Small intestine (tissue), 7 donors: ENCODE results near the gene PREP. TPM values are rescaled to one million over a fixed set of nuclear protein-coding genes. Genes with fewer than 3 reads are reported as not detected.

Experiments used
- DNase-seq, 2 donors: peaks; one replicate each; pipeline versions ENCODE4 v3.0.0 to v3.0.0-alpha.2; 2013
- FAIRE-seq: peaks from 2 replicates; lab custom pipeline; 2012; peaks lifted over from hg19 to GRCh38; lab: Jason Lieb, UNC
- H3K27ac ChIP-seq, 3 donors: one replicate each; pipeline ENCODE4 v1.5.1; 2013; ENCODE audit warnings: low read length in 2 of 3, mild to moderate bottlenecking in 2 of 3, control low read depth in 1 of 3, inconsistent platforms in 1 of 3, low read depth in 1 of 3, moderate library complexity in 1 of 3
- H3K27me3 ChIP-seq, 3 donors: one replicate each; pipeline ENCODE4 v1.6.1; 2013; ENCODE audit warnings: low read length in 3 of 3, inconsistent platforms in 1 of 3; ENCODE audit not compliant: control insufficient read depth in 3 of 3, insufficient read depth in 3 of 3
- H3K36me3 ChIP-seq, 3 donors: one replicate each; pipeline ENCODE4 v1.6.1; 2013; ENCODE audit warnings: low read length in 3 of 3, inconsistent platforms in 1 of 3, low read depth in 1 of 3, mild to moderate bottlenecking in 1 of 3, moderate library complexity in 1 of 3; ENCODE audit not compliant: control insufficient read depth in 3 of 3, insufficient read depth in 2 of 3
- H3K4me1 ChIP-seq, 3 donors: one replicate each; pipeline ENCODE4 v1.6.1; 2013; ENCODE audit warnings: low read length in 2 of 3, inconsistent platforms in 1 of 3, low read depth in 1 of 3, mild to moderate bottlenecking in 1 of 3, moderate library complexity in 1 of 3; ENCODE audit not compliant: control insufficient read depth in 3 of 3, insufficient read depth in 2 of 3
- H3K4me3 ChIP-seq, 3 donors: one replicate each; pipeline ENCODE4 v1.5.1; 2013; ENCODE audit warnings: low read length in 3 of 3, control low read depth in 1 of 3, inconsistent platforms in 1 of 3, low read depth in 1 of 3, mild to moderate bottlenecking in 1 of 3, moderate library complexity in 1 of 3
- H3K9me3 ChIP-seq, 2 donors: one replicate each; pipeline ENCODE4 v1.6.1; 2013; ENCODE audit warnings: low read depth in 1 of 2, low read length in 1 of 2; ENCODE audit not compliant: control insufficient read depth in 2 of 2, insufficient read depth in 1 of 2
- WGBS, 3 donors: extraction: QIAGEN DNeasy Blood & Tissue Kit; methylation state at CpG; one replicate each; pipeline ENCODE4 v1.1.7; 2013; 5-methylcytosine and 5-hydroxymethylcytosine counted together
- polyA plus RNA-seq, 4 donors: library from polyadenylated mRNA; stranded (reverse) in 3 of 4; unstranded in 1 of 4; fragments of 200-250 nt in 3 of 4; fragments of 120-200 nt in 1 of 4; gene quantifications; one replicate each; pipeline versions ENCODE4 v1.2.1 to v1.2.3, GENCODE V29; 2013
- donor health status: healthy with polysubstance abuse.
- donor health status: control.
- donor health status: control.
- donor health status: Bipolar disorder and iron deficiency.
- donor health status: healthy.

The PREP gene
- polyA plus RNA-seq, 4 donors: 26.5 to 48.8 (median 42.3) TPM

DNA sequence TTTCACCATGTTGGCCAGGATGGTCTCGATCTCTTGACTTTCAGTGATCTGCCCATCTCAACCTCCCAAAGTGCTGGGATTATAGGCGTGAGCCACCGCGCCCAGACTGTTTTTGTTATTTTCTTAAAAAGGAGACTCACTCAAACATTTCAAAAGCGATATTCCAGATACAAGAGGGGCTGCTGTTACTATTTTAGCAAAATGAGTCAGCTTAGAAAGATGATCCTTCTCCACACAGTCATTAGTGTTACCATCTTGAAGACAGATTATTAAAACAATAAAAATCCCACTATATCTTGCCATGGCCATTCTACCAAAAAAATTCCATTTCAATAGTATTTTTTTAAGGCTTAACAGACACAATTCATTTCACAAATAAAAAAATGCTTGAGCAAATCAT, 102.8 kb downstream of the PREP start:
- FAIRE-seq (no peak), DNase-seq (no peak)
- WGBS, 3 donors: 94 to 97% (median 96%) methylated on average over 5 of the region's 5 CpGs
- Histone ChIP-seq H3K4me3 (no peak overlapping the region), H3K27ac (no peak overlapping the region), H3K4me1 (no peaks in the 10 kb centered on the region), H3K9me3 (no peaks in the 10 kb centered on the region), H3K27me3 (no peaks in the 10 kb centered on the region), H3K36me3 (peaks cover 0 to 40% (median 4%) of the 10 kb centered on the region in 3 donors)

DNA sequence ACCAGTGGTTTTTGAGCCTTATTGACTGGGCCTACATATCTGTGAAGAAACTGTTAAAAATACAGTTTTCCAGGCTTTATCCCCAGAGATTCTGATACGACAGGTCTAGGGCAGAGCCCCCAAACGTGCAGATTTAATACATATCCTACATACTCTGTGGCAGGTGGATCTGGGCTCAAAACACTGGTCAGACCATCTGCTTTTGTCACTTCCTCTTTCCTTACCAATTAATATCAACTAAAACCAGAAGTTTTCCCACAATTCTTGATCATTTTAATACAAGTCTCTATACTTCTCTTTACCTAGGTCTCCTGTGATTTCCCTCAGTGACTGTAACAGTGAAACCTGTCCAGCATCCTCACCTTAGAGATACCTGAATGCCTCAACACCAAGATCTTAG, 108.8 kb downstream of the PREP start:
- H3K27me3 ChIP-seq: no peaks in the 10 kb centered on the region
- peaks cover 0 to 18% (median 0%) of the 10 kb centered on the region in 3 donors for H3K36me3 ChIP-seq
- 69 to 96% (median 96%) methylated on average over 2 of the region's 2 CpGs for WGBS, 3 donors
- FAIRE-seq (no peak), DNase-seq (no peak)
- peaks cover 0 to 6% (median 0%) of the 10 kb centered on the region in 3 donors for H3K4me1 ChIP-seq
- no peak overlapping the region for H3K27ac ChIP-seq
- H3K4me3 ChIP-seq: no peak overlapping the region
- H3K9me3 ChIP-seq: peaks cover 0 to 9% of the 10 kb centered on the region in 2 donors

DNA sequence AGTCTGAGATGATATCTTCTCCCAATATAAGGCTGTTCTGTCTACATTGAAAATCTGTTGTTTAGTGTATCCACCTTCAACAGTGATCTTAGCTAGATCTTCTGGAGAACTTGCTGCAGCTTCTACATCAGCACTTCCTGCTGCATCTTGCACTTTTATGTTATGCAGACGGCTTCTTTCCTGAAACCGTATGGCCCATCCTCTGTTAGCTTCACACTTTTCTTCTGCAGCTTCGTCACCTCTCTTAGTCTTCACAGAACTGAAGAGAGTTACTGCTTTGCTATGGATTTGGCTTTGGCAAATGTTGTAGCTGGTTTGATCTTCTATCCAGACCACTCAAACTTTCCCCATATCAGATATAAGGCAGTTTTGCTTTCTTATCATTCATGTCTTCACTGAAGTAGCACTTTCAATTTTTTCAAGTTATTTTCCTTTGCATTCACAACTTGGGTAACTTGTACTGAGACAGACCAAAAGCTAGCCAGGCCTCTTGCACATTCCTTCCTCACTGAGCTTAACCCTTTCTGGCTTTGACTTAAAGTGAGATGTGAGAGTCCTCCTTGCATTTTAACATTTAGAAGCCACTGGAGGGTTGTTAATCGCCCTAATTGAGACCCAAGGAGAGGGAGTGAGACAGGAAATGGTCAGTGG, 110.1 kb downstream of the PREP start:
- WGBS, 3 donors: 88 to 99% (median 98%) methylated on average over 4 of the region's 4 CpGs
- peaks cover 0 to 17% (median 0%) of the 10 kb centered on the region in 3 donors for H3K36me3 ChIP-seq
- no peak overlapping the region for H3K4me3 ChIP-seq
- no peak for DNase-seq
- no peak for FAIRE-seq
- peaks cover 0 to 6% (median 0%) of the 10 kb centered on the region in 3 donors for H3K4me1 ChIP-seq
- H3K27ac ChIP-seq: no peak overlapping the region
- H3K27me3 ChIP-seq: no peaks in the 10 kb centered on the region
- peaks cover 0 to 9% of the 10 kb centered on the region in 2 donors for H3K9me3 ChIP-seq

DNA sequence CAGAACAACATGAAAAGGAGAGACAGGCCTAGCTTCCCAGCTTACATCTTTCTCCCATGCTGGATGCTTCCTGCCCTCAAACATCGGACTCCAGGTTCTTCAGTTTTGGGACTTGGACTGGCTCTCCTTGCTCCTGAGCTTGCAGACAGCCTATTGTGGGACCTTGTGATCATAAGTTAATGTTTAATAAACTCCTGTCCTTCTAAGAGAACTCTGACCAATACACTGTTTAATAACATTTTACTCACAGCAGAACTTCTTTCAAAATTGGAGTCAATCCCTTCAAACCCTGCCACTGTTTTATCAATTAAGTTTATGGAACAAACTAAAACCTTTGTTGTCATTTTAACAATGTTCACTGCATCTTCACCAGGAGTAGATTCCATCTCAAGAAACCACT, 111.4 kb downstream of the PREP start:
- FAIRE-seq (no peak), DNase-seq (peak; percentile 23 to 28)
- WGBS, 3 donors: 27 to 81% (median 43%) methylated on average over 1 of the region's 1 CpG
- H3K4me3 ChIP-seq: no peak overlapping the region
- H3K9me3 ChIP-seq: peaks cover 0 to 9% of the 10 kb centered on the region in 2 donors
- peaks cover 0 to 6% (median 0%) of the 10 kb centered on the region in 3 donors for H3K4me1 ChIP-seq
- no peak overlapping the region for H3K27ac ChIP-seq
- no peaks in the 10 kb centered on the region for H3K27me3 ChIP-seq
- peaks cover 0 to 10% (median 2%) of the 10 kb centered on the region in 3 donors for H3K36me3 ChIP-seq

DNA sequence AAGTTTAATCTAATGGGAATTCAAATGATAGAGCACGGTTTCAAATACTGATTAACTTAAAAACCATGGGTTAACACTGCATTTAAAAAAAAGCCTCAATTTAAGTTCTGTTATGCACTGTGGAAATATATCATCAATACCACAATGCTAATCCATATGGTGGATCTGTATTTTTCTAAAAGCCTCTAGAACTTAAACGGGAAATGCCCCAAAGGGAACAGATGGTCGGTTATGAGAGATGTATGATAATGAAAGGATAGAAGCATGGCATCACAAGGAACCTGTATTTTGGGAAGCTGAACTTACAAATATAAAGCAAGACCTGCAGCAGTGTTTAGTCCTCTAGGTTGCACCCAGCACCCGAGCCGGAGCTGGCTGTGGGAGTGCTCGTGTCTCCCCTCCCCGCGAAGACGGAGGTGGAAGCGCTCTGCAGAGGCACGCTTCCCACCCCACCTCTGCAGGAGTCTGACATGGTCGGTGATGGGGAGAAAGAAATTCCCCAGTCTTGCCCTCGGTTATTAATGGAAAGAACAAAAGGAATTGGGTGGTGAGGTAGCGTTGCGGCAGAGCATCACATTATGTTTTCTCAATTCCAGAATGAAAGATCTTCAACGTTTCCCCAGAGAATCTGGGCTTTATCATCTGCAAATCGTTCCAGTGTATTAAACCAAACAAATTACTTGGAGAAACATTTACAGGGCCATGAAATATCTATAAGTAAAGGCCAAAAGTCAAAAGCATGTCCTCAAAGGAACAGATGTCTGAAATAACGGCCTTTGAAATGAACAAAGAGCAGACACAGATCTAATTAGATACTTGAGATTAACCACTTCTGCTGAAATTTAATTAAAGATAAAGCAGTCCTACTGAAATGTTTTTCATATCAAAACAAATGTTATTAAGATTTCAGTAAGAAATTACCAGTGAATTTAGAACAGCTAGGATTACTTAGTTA, 120.0 kb downstream of the PREP start:
- DNase-seq (no peak), FAIRE-seq (no peak)
- Histone ChIP-seq H3K4me1 (no peaks in the 10 kb centered on the region), H3K27ac (no peak overlapping the region), H3K27me3 (no peaks in the 10 kb centered on the region), H3K4me3 (no peak overlapping the region), H3K9me3 (no peaks in the 10 kb centered on the region), H3K36me3 (peaks cover 22 to 34% (median 30%) of the 10 kb centered on the region in 3 donors)
- 79 to 86% (median 85%) methylated on average over 18 of the region's 18 CpGs for WGBS, 3 donors

DNA sequence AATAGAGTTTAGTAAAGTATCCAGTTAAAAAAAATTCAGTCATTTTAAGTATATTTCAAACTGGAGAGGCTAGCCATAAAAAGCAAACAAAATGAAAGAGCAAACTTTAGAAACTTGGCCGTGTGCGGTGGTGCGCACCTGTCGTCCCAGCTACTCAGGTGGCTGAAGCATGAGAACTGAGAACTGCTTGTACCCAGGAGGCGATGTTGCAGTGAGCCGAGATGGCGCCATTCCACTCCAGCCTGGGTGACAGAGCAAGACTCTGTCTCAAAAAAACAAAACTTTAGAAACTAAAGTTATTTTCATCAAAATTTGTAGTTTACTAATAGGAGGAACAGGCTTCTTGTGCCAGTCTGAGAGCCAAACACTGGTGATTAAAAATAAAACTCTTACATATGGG, 122.8 kb downstream of the PREP start:
- H3K4me3 ChIP-seq: no peak overlapping the region
- H3K36me3 ChIP-seq: peaks cover 26 to 32% (median 32%) of the 10 kb centered on the region in 3 donors
- no peaks in the 10 kb centered on the region for H3K9me3 ChIP-seq
- H3K27ac ChIP-seq: no peak overlapping the region
- DNase-seq (no peak), FAIRE-seq (no peak)
- no peaks in the 10 kb centered on the region for H3K27me3 ChIP-seq
- WGBS, 3 donors: 96 to 98% (median 97%) methylated on average over 7 of the region's 7 CpGs
- no peaks in the 10 kb centered on the region for H3K4me1 ChIP-seq

DNA sequence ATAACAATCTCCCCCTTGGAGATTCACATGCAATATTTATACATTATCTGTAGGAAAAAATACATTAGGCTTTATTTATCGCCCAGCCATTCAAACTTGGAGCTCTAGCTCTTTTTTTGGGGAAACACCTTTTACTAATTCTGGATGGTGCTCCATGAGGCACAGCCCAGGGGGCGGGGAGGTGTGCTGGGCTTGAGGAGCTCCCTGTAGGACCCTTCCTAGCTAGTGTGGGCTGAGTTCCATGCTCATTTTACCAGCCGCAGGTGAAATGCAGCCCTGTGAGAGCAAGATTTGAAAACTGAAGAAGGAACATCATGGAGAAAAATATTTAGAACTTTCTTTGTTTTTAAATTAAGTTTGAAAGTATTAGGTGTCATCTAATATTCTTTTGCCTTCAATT, 123.4 kb downstream of the PREP start:
- H3K27me3 ChIP-seq: no peaks in the 10 kb centered on the region
- WGBS, 3 donors: 97 to 98% (median 97%) methylated on average over 3 of the region's 3 CpGs
- H3K4me3 ChIP-seq: no peak overlapping the region
- FAIRE-seq: no peak
- no peaks in the 10 kb centered on the region for H3K4me1 ChIP-seq
- peaks cover 26 to 34% (median 32%) of the 10 kb centered on the region in 3 donors for H3K36me3 ChIP-seq
- no peak overlapping the region for H3K27ac ChIP-seq
- H3K9me3 ChIP-seq: no peaks in the 10 kb centered on the region
- DNase-seq: no peak

DNA sequence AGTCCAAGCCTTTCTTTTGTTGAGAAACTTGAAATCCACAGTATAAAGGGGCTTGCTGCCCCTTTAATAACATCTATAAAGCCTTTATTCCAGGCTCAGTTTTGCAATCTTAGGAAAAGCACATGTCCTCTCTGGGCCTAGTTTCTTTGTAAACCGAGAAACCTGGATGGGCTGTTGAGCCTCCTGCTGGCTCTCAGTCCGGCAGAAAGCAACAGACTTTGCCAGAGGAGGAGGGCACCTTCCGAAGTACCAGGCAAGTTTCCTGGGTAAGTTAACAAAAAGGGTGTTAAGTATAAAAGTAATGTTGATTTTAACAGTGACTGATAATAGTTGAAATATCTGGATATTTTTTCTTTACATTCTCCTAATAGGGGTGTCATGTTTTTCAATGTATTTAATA, 124.1 kb downstream of the PREP start:
- FAIRE-seq (no peak), DNase-seq (no peak)
- no peaks in the 10 kb centered on the region for H3K4me1 ChIP-seq
- H3K4me3 ChIP-seq: no peak overlapping the region
- H3K9me3 ChIP-seq: no peaks in the 10 kb centered on the region
- H3K27ac ChIP-seq: no peak overlapping the region
- H3K27me3 ChIP-seq: no peaks in the 10 kb centered on the region
- 94 to 99% (median 96%) methylated on average over 3 of the region's 3 CpGs for WGBS, 3 donors
- H3K36me3 ChIP-seq: peaks cover 24 to 29% (median 27%) of the 10 kb centered on the region in 3 donors
